Left lung (tissue), 10 donors: ENCODE data around the gene NEO1. TPM values are rescaled to one million over a fixed set of nuclear protein-coding genes. Genes with fewer than 3 reads are reported as not detected.

Source experiments
- ATAC-seq: fragments of 200-7000 bp; cut with Tn5 transposase; one replicate; pipeline ENCODE4 v1.9.1; 2020; ENCODE audit warnings: moderate library complexity
- DNase-seq, 4 donors: peaks; one replicate each; pipeline ENCODE4 v3.0.0-alpha.2; 2013 to 2020
- H3K27ac ChIP-seq, 2 donors: fragments of 200-600 bp; sonication (generic) in 1 of 2; one replicate each; pipeline versions ENCODE4 v1.5.0 to v1.8.0; 2020 to 2021
- H3K27me3 ChIP-seq, 2 donors: fragments of 200-600 bp; sonication (generic) in 1 of 2; one replicate each; pipeline versions ENCODE4 v1.5.0 to v1.8.0; 2020 to 2021
- H3K36me3 ChIP-seq, 2 donors: fragments of 200-600 bp; sonication (generic) in 1 of 2; one replicate each; pipeline versions ENCODE4 v1.5.0 to v1.8.0; 2020 to 2021
- H3K4me1 ChIP-seq, 2 donors: fragments of 200-600 bp; one replicate each; pipeline ENCODE4 v1.8.0; 2021
- H3K4me3 ChIP-seq, 2 donors: fragments of 200-600 bp; sonication (generic) in 1 of 2; one replicate each; pipeline versions ENCODE4 v1.5.0 to v1.8.0; 2020 to 2021; ENCODE audit warnings: mild to moderate bottlenecking in 1 of 2
- H3K9me3 ChIP-seq, 2 donors: fragments of 200-600 bp; sonication (generic) in 1 of 2; one replicate each; pipeline versions ENCODE4 v1.5.0 to v1.8.0; 2020 to 2021
- CTCF ChIP-seq, 2 donors: fragments of 200-600 bp; sonication (generic) in 1 of 2; IDR thresholded peaks; one replicate each; pipeline versions ENCODE4 v1.5.0 to v1.8.0; 2021; ENCODE audit warnings: antibody characterized with exemption in 2 of 2
- intact Hi-C, 2 donors: fragments of 100-400 bp; cut with DNase I; formaldehyde crosslinking; loops; one replicate each; pipeline versions ENCODE4 v1.11.2 to v1.14.2; 2022
- polyA plus RNA-seq, 6 donors: library from polyadenylated mRNA; unstranded; fragments of 120-200 nt; gene quantifications; one replicate each; pipeline ENCODE4 v1.2.1, GENCODE V29; 2013; ENCODE audit not compliant: insufficient read length in 6 of 6
- total RNA-seq, 2 donors: library from RNA; stranded (reverse); fragmentation: NEBNext Ultra II Directional; extraction: Animal tissue kit (Norgen Biotek cat#: 25700); gene quantifications; one replicate each; pipeline ENCODE4 v1.2.1, GENCODE V29; 2021
- donor health status: DM: no; HTN: yes; CAD: no.
- donor health status: DM: no; HTN: no; CAD: no.

NEO1 gene
- total and polyA plus RNA-seq, 8 donors: 30.1 to 155 (median 110) TPM

- H3K27me3 ChIP-seq: peaks cover 0 to 11% of the 10 kb centered on the region in 2 donors
- intact Hi-C loops: no loop called here
- no peak for TF ChIP-seq CTCF (IDR thresholded peaks at IDR 0.05)
- H3K4me1 ChIP-seq: no peaks in the 10 kb centered on the region
- DNase-seq: no peak
- no peaks in the 10 kb centered on the region for H3K9me3 ChIP-seq
- no peaks in the 10 kb centered on the region for H3K36me3 ChIP-seq
- no peak for ATAC-seq
- no peak overlapping the region for H3K4me3 ChIP-seq
- no peak overlapping the region for H3K27ac ChIP-seq
These were observed 284.5 kb downstream of the NEO1 start for GRCh38 chr15:73336756-73337155.

- H3K4me1 ChIP-seq: no peaks in the 10 kb centered on the region
- no peak overlapping the region for H3K4me3 ChIP-seq
- TF ChIP-seq CTCF (IDR thresholded peaks at IDR 0.05): no peak
- H3K27me3 ChIP-seq: peaks cover 0 to 11% of the 10 kb centered on the region in 2 donors
- H3K36me3 ChIP-seq: no peaks in the 10 kb centered on the region
- intact Hi-C loops: no loop called here
- no peak overlapping the region for H3K27ac ChIP-seq
- no peaks in the 10 kb centered on the region for H3K9me3 ChIP-seq
- ATAC-seq (no peak), DNase-seq (no peak)
These were observed 284.9 kb downstream of the NEO1 start for GRCh38 chr15:73337187-73337586.

GRCh38 chr15:73338058-73338457 lies 285.8 kb downstream of the NEO1 start:
- DNase-seq (peak in 3 of 4 donors; percentile 18 to 59 (median 57)), ATAC-seq (peak; percentile 94)
- peaks cover 0 to 11% of the 10 kb centered on the region in 2 donors for H3K27me3 ChIP-seq
- H3K36me3 ChIP-seq: no peaks in the 10 kb centered on the region
- H3K4me3 ChIP-seq: no peak overlapping the region
- no peak overlapping the region for H3K27ac ChIP-seq
- intact Hi-C loops: no loop called here
- TF ChIP-seq CTCF (IDR thresholded peaks at IDR 0.05): no peak
- no peaks in the 10 kb centered on the region for H3K9me3 ChIP-seq
- H3K4me1 ChIP-seq: no peaks in the 10 kb centered on the region

GRCh38 chr15:73338606-73339374 lies 286.5 kb downstream of the NEO1 start:
- Histone ChIP-seq H3K36me3 (no peaks in the 10 kb centered on the region), H3K4me3 (no peak overlapping the region), H3K9me3 (no peaks in the 10 kb centered on the region), H3K27me3 (peaks cover 0 to 11% of the 10 kb centered on the region in 2 donors), H3K4me1 (no peaks in the 10 kb centered on the region), H3K27ac (no peak overlapping the region)
- no peak for TF ChIP-seq CTCF (IDR thresholded peaks at IDR 0.05)
- intact Hi-C loops: no loop called here
- ATAC-seq (no peak), DNase-seq (no peak)

- intact Hi-C loops: no loop called here
- no peak for TF ChIP-seq CTCF (IDR thresholded peaks at IDR 0.05)
- no peak for ATAC-seq
- H3K27ac ChIP-seq: no peak overlapping the region
- H3K9me3 ChIP-seq: no peaks in the 10 kb centered on the region
- no peaks in the 10 kb centered on the region for H3K36me3 ChIP-seq
- peaks cover 0 to 5% of the 10 kb centered on the region in 2 donors for H3K27me3 ChIP-seq
- peak in 1 of 4 donors; percentile 57 for DNase-seq
- no peak overlapping the region for H3K4me3 ChIP-seq
- no peaks in the 10 kb centered on the region for H3K4me1 ChIP-seq
These were observed 288.4 kb downstream of the NEO1 start for GRCh38 chr15:73340502-73341192.
